ENCODE measurements around the gene PALS2.

Gene PALS2

GRCh38 chr7:24609059-24609458, 35.8 kb downstream of the PALS2 start:
- TF ChIP-seq GATA3 (IDR thresholded peaks at IDR 0.05; ENCODE audit: low read depth, low read length) = no peak
- no peak for TF ChIP-seq GATA2 (IDR thresholded peaks at IDR 0.05; ENCODE audit: low read depth, low read length)

GRCh38 chr7:24609570-24609969, 36.3 kb downstream of the PALS2 start:
- no peak for TF ChIP-seq GATA2 (IDR thresholded peaks at IDR 0.05; ENCODE audit: low read depth, low read length)
- TF ChIP-seq GATA3 (IDR thresholded peaks at IDR 0.05; ENCODE audit: low read depth, low read length) = no peak

GRCh38 chr7:24611130-24611529, 37.9 kb downstream of the PALS2 start:
- TF ChIP-seq GATA2 (IDR thresholded peaks at IDR 0.05; ENCODE audit: low read depth, low read length) = no peak
- no peak for TF ChIP-seq GATA3 (IDR thresholded peaks at IDR 0.05; ENCODE audit: low read depth, low read length)

GRCh38 chr7:24617957-24618616, 44.8 kb downstream of the PALS2 start:
- TF ChIP-seq GATA2 (IDR thresholded peaks at IDR 0.05; ENCODE audit: low read depth, low read length) (no peak), GATA3 (IDR thresholded peaks at IDR 0.05; ENCODE audit: low read depth, low read length) (no peak)

GRCh38 chr7:24619978-24620377, 46.7 kb downstream of the PALS2 start:
- TF ChIP-seq GATA2 (IDR thresholded peaks at IDR 0.05; ENCODE audit: low read depth, low read length) (no peak), GATA3 (IDR thresholded peaks at IDR 0.05; ENCODE audit: low read depth, low read length) (no peak)

- TF ChIP-seq GATA2 (IDR thresholded peaks at IDR 0.05; ENCODE audit: low read depth, low read length) (no peak), GATA3 (IDR thresholded peaks at IDR 0.05; ENCODE audit: low read depth, low read length) (no peak)
Observed at GRCh38 chr7:24622646-24623182, 49.5 kb downstream of the PALS2 start.

Measured in SH-SY5Y (cell line).